ENCODE data around the gene SLC25A33.

The SLC25A33 gene

DNA sequence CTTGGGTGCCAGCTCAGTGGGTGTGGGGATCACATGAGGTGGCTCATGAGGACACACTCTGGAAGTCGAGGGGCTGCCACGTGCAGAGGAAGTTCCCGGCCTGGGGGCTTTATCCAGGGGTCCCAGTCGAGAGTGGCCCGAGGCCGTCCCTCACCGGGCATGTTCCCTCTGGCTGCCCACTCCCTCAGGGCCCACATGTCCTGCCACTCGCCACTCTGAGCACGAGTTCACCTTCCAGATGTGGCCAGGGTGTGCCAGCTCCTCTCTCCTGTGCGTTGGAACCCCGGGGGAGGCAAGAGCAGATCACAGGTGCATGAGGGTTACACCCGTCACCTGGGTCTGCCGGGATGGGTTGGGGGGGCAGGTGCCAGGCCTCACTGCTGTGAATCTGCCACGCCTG lies 64.0 kb downstream of the SLC25A33 start:
- no peak for DNase-seq (ENCODE audit: low read depth)
- no peak overlapping the region for H3K4me3 ChIP-seq (ENCODE audit: low read length)
- TF ChIP-seq, protein P1, sequence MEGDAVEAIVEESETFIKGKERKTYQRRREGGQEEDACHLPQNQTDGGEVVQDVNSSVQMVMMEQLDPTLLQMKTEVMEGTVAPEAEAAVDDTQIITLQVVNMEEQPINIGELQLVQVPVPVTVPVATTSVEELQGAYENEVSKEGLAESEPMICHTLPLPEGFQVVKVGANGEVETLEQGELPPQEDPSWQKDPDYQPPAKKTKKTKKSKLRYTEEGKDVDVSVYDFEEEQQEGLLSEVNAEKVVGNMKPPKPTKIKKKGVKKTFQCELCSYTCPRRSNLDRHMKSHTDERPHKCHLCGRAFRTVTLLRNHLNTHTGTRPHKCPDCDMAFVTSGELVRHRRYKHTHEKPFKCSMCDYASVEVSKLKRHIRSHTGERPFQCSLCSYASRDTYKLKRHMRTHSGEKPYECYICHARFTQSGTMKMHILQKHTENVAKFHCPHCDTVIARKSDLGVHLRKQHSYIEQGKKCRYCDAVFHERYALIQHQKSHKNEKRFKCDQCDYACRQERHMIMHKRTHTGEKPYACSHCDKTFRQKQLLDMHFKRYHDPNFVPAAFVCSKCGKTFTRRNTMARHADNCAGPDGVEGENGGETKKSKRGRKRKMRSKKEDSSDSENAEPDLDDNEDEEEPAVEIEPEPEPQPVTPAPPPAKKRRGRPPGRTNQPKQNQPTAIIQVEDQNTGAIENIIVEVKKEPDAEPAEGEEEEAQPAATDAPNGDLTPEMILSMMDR (conservative IDR thresholded peaks at IDR 0.05; ENCODE audit: low read depth, low read length) = no peak

DNA sequence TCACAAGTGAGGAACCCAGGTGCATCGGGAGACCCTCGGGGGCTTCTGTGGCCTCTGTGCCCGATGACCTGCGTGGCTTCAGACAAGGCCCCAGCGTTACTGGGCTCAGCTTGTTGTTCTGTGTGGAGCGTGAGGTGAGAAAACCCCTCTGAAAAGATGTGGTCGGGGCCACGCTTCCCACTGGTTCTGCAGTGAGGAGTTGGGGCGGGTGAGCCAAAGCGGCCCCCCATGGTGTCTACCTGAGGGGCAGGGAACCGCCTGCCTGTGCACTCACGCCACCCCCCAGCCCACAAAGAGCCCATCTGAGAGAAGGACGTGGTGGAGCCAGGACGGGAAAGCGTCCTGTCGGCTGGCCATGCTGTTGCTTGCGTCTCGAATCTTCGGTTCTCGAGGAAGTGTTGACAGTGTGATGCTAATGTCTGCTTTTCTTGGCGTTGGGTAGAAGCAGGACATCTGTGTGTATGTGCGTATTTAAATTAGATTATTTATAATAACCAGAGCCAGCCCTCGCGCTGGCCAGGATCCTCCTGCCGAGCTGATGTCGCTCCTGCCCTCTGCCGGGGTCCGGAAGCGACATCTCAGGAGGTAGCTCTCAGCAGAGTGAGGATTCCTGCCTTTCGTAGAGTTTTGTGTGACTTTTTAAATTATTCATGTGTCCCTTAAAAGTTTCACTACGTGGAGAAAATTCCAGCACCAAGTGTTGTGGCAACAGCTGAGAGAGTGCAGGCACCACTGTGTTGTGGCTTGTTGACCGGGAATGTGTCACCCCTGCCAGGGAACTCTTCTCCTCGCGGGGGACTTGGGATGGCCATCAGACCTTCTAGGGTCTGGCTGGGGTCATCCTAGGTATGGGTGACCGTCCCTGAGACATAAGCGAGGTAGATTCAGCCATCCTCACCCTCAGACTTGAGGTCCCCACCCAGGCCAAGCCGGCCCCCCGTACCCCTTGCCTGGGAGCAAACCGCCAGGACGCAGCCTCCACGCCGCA lies 64.8 kb downstream of the SLC25A33 start:
- TF ChIP-seq, protein P1 (conservative IDR thresholded peaks at IDR 0.05; ENCODE audit: low read depth, low read length) = no peak
- DNase-seq (ENCODE audit: low read depth) = no peak

DNA sequence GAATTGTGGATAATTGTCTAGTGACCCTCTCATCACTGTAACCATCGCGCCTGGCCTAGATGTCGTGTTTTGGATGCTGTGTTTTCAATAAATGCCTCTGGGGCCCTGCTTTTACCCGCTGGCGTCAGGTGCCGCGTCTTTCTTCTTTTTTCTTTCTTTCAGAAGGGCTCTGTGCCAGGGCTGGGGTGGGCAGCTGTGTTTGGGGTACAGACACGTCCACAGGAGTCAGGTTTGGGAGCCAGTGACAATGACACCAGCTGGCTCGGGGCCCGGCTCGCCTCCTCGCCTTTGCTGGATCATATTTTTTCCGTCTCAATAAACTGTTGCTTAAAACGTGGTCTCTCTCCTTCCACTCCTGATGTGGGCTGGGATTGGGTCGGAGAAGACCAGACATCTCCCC lies 65.6 kb downstream of the SLC25A33 start:
- no peak for DNase-seq (ENCODE audit: low read depth)
- TF ChIP-seq, protein P1 (conservative IDR thresholded peaks at IDR 0.05; ENCODE audit: low read depth, low read length) = no peak
- no peak overlapping the region for H3K4me3 ChIP-seq (ENCODE audit: low read length)

More for the DNA sequence above, 64.8 kb downstream of the SLC25A33 start:
- H3K4me3 ChIP-seq (ENCODE audit: low read length) = no peak overlapping the region

DNA sequence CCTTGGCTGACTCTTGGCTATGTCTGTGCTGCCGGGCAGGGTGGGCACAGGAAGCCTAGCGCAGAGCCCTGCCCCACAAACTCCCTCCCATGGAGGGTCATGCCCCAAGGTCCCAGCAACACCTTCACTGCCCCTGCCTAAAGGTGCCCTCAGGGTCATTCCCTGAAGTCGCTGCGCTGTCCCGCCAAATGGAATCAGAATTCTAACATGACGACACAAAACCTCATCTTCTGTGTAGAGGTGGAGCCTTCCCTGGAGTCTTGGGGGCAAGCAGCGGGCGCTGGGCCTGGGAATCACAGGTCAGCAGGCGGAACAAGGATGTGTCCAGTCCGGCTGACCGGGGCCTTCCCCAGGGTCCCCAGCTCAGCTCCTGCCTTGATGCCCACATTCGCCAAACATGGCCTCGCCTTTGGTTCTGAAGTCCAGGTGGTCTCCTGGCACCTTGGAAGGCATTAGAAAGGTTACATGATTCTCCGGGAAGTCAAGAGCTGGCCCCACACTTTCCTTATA lies 66.7 kb downstream of the SLC25A33 start:
- DNase-seq (ENCODE audit: low read depth) = no peak
- TF ChIP-seq, protein P1 (conservative IDR thresholded peaks at IDR 0.05; ENCODE audit: low read depth, low read length) = no peak
- H3K4me3 ChIP-seq (ENCODE audit: low read length) = no peak overlapping the region

DNA sequence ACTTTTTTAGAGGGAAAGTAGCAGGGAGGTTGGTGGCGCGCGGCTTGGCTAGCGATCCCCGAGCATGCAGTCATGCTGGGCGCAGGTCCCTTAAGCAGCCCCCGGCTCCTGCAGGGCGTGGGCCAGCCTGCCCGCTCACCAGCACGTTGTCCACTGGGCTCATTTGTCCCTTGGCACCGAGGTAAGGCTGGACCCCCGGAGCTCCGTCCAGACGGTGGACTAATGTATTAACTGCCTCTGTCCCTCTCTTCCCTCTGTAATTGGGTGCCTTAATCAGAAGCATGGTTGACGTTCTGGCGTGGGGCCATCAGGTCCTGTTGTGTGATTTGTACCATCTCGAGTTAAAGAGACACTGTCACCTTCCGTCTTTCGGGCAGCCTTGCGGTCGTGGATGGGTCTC lies 67.2 kb downstream of the SLC25A33 start:
- DNase-seq (ENCODE audit: low read depth) = no peak
- TF ChIP-seq, protein P1 (conservative IDR thresholded peaks at IDR 0.05; ENCODE audit: low read depth, low read length) = no peak
- no peak overlapping the region for H3K4me3 ChIP-seq (ENCODE audit: low read length)

DNA sequence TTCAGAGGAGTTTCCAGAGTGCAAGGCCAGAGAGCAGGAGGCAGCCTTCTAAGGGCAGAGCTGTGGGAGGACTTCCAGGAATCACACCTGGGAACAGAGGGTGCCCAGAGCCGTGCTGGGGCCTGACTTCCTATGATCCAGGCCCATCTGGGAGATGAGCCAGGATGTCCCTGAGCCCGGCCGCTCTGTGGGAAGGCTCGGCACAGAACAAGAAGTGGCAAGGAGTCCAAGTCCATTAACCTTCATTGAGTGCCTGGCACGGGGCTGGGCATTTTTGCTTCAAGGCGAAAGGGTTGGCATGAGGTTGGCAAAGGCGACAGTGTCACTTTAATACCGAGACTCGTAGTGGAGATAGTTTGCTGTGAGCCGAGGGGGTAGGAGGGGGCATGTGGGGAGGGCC lies 67.7 kb downstream of the SLC25A33 start:
- TF ChIP-seq, protein P1 (conservative IDR thresholded peaks at IDR 0.05; ENCODE audit: low read depth, low read length) = no peak
- H3K4me3 ChIP-seq (ENCODE audit: low read length) = no peak overlapping the region
- no peak for DNase-seq (ENCODE audit: low read depth)

DNA sequence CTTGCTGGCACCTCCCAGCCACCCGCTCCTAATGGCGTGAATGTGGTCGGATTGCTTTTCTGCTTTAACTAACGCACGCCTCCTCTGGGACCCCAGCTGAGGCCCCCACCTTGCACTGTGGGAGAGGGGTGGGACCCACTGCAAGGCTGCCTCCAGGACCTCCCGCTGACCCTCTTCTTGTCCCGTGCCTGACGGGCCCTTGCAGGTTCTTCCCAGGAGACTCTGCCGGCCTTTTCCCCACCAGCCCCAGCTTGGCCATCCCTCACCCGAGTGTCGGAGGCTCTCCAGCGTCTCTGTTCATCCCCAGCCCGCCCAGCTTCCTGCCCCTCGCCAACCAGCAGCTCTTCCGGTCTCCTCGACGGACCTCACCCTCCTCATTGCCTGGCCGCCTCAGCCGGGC lies 68.1 kb downstream of the SLC25A33 start:
- no peak for DNase-seq (ENCODE audit: low read depth)
- no peak overlapping the region for H3K4me3 ChIP-seq (ENCODE audit: low read length)
- TF ChIP-seq, protein P1 (conservative IDR thresholded peaks at IDR 0.05; ENCODE audit: low read depth, low read length) = no peak

Measured in retinal pigment epithelial cell (primary cell).